CD4-positive, CD25-positive, alpha-beta regulatory T cell (primary cell): ENCODE results near the gene CSAG1. TPM values are rescaled to one million over a fixed set of nuclear protein-coding genes. Genes with fewer than 3 reads are reported as not detected.
"Not testable (repeated sequence)": the region's sequence is repeated elsewhere in the genome, so short reads cannot be mapped to it uniquely, and the experiment has no call there.

ENCODE experiments used
- ATAC-seq, 2 donors: fragments of 150-1000 bp; cut with Tn5 transposase; one replicate each; pipeline ENCODE4 v1.10.0; 2021; ENCODE audit warnings: low read depth in 2 of 2, moderate number of reproducible peaks in 2 of 2, moderate library complexity in 1 of 2
- DNase-seq, 3 donors: peaks; one replicate each; pipeline versions ENCODE4 v3.0.0 to v3.0.0-alpha.2; 2012 to 2022; ENCODE audit warnings: mixed read lengths in 1 of 3
- H3K27ac ChIP-seq: one replicate; pipeline ENCODE4 v1.7.0; 2013; ENCODE audit warnings: mild to moderate bottlenecking, low read length; ENCODE audit not compliant: insufficient read depth, poor library complexity, severe bottlenecking
- H3K27me3 ChIP-seq: one replicate; pipeline ENCODE4 v1.7.0; 2013; ENCODE audit warnings: low read length; ENCODE audit not compliant: control insufficient read depth, insufficient read depth
- H3K36me3 ChIP-seq: one replicate; pipeline ENCODE4 v1.7.0; 2013; ENCODE audit warnings: mild to moderate bottlenecking, low read length, moderate library complexity; ENCODE audit not compliant: control insufficient read depth, insufficient read depth
- H3K4me1 ChIP-seq: 2 replicates; pipeline ENCODE4 v1.7.0; 2013; ENCODE audit warnings: mild to moderate bottlenecking, low read length; ENCODE audit not compliant: insufficient read depth, control insufficient read depth, poor library complexity, severe bottlenecking
- H3K4me3 ChIP-seq: one replicate; pipeline ENCODE4 v1.7.0; 2013; ENCODE audit warnings: low read depth, mild to moderate bottlenecking, low read length, moderate library complexity
- H3K9me3 ChIP-seq, 2 experiments: 1 replicate in 1 of 2; 2 replicates in 1 of 2; pipeline ENCODE4 v1.7.0; 2013; ENCODE audit warnings: low read length in 2 of 2, mild to moderate bottlenecking in 1 of 2, moderate library complexity in 1 of 2; ENCODE audit not compliant: control insufficient read depth in 2 of 2
- H3K27ac Mint-ChIP-seq, 3 donors: one replicate each; pipeline ENCODE4 v1.8.0; 2020 to 2022; ENCODE audit warnings: mild to moderate bottlenecking in 3 of 3, mixed read lengths in 3 of 3, moderate library complexity in 2 of 3
- H3K27me3 Mint-ChIP-seq: one replicate; pipeline ENCODE4 v1.8.0; 2022; ENCODE audit warnings: mild to moderate bottlenecking, mixed read lengths
- H3K36me3 Mint-ChIP-seq: one replicate; pipeline ENCODE4 v1.8.0; 2020; ENCODE audit warnings: mixed read lengths
- H3K4me1 Mint-ChIP-seq, 4 donors: one replicate each; pipeline ENCODE4 v1.8.0; 2020 to 2022; ENCODE audit warnings: mixed read lengths in 4 of 4, mild to moderate bottlenecking in 1 of 4
- H3K4me3 Mint-ChIP-seq, 4 donors: one replicate each; pipeline ENCODE4 v1.8.0; 2020 to 2022; ENCODE audit warnings: mild to moderate bottlenecking in 4 of 4, mixed read lengths in 4 of 4, moderate library complexity in 3 of 4
- H3K9me3 Mint-ChIP-seq, 7 donors: one replicate each; pipeline ENCODE4 v1.8.0; 2020 to 2022; ENCODE audit warnings: mixed read lengths in 7 of 7, mild to moderate bottlenecking in 3 of 7, moderate library complexity in 2 of 7
- polyA plus RNA-seq, 4 donors: library from polyadenylated mRNA; unstranded; fragments of 300-500 nt; fragmentation: Illumina TruSeq; gene quantifications; one replicate each; pipeline ENCODE4 v1.2.3, GENCODE V29; 2021
- total RNA-seq: library from RNA; stranded (reverse); gene quantifications from one replicate; pipeline ENCODE4 v1.2.3, GENCODE V29; 2022

Gene CSAG1
- total and polyA plus RNA-seq, 5 donors from 2014 or later: not detected

GRCh38 chrX:152713815-152714787 is 19.4 kb downstream of the CSAG1 start, which contains the start of gene MAGEA2B:
MAGEA2B (plus strand) TSS chrX:152714628; CDS start chrX:152717107, 2,479 bp downstream.
- not testable (repeated sequence) for H3K27me3 ChIP-seq, H3K27ac Mint-ChIP-seq, H3K36me3 Mint-ChIP-seq, H3K9me3 Mint-ChIP-seq, H3K4me1 Mint-ChIP-seq, DNase-seq, H3K27ac ChIP-seq, H3K27me3 Mint-ChIP-seq, H3K4me3 Mint-ChIP-seq, H3K4me1 ChIP-seq, H3K4me3 ChIP-seq, H3K9me3 ChIP-seq, ATAC-seq, H3K36me3 ChIP-seq

DNA sequence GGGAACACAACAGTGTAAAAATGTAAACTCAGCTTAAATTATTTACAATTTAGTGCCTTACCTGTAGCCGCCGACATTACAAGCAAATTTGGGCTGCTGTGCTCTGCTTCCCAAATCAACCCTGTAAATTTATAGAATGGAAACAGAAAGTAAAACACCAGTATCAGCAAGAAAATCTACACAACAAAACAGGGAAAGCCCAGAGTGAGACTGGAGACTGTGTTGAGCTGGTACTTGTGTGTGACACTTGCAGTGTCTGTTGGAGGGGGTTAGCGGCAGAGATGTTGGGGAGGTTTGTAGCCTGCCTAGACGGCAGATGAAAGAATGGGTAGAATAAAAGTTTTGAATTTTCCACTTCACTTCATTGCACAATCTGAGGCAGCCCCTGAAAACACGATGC is 20.3 kb downstream of the CSAG1 start:
- not testable (repeated sequence) for H3K27me3 Mint-ChIP-seq, H3K36me3 ChIP-seq, H3K4me1 Mint-ChIP-seq, H3K27ac Mint-ChIP-seq, H3K27me3 ChIP-seq, H3K36me3 Mint-ChIP-seq, H3K4me3 Mint-ChIP-seq, H3K4me1 ChIP-seq, ATAC-seq, H3K9me3 ChIP-seq, H3K27ac ChIP-seq, H3K9me3 Mint-ChIP-seq, H3K4me3 ChIP-seq, DNase-seq

DNA sequence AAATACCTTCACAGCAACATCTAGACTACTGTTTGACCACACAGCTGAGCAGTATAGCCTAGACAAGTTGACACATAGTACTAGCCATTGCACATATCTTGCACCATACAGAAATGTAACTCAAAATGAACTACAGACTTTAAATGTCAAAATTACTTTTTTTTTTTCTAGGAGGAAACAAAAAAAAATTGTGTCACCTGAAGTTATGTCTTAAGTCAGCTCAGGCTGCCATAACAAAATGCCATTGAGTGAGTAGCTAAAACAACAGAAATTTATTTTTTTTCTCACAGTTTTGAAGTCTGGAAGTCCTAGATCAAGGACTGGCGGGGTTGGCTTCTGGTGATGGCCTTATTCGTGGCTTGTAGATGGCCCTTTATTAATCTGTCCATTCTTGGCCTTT is 24.3 kb downstream of the CSAG1 start, which contains the start of gene CSAG2:
Gene CSAG2, minus strand, starts transcription at position 101 of the 400 bp plus-strand sequence. CDS start 161 bp downstream, outside the sequence.
- not testable (repeated sequence) for H3K4me3 ChIP-seq, H3K9me3 ChIP-seq, H3K36me3 ChIP-seq, H3K36me3 Mint-ChIP-seq, H3K4me1 Mint-ChIP-seq, ATAC-seq, H3K4me1 ChIP-seq, H3K27me3 Mint-ChIP-seq, H3K27ac ChIP-seq, DNase-seq, H3K27ac Mint-ChIP-seq, H3K27me3 ChIP-seq, H3K4me3 Mint-ChIP-seq, H3K9me3 Mint-ChIP-seq

- H3K4me3 Mint-ChIP-seq, H3K4me1 ChIP-seq, H3K4me1 Mint-ChIP-seq, H3K27ac Mint-ChIP-seq, H3K9me3 Mint-ChIP-seq, H3K36me3 ChIP-seq, DNase-seq, H3K27me3 ChIP-seq, H3K9me3 ChIP-seq, H3K27me3 Mint-ChIP-seq, H3K27ac ChIP-seq, ATAC-seq, H3K36me3 Mint-ChIP-seq, H3K4me3 ChIP-seq: not testable (repeated sequence)
These were observed 27.0 kb downstream of the CSAG1 start for GRCh38 chrX:152706500-152706899.

DNA sequence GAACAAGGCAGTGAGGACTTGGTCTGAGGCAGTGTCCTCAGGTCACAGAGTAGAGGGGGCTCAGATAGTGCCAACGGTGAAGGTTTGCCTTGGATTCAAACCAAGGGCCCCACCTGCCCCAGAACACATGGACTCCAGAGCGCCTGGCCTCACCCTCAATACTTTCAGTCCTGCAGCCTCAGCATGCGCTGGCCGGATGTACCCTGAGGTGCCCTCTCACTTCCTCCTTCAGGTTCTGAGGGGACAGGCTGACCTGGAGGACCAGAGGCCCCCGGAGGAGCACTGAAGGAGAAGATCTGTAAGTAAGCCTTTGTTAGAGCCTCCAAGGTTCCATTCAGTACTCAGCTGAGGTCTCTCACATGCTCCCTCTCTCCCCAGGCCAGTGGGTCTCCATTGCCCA is 33.1 kb downstream of the CSAG1 start:
- H3K27ac Mint-ChIP-seq: not testable (repeated sequence)

DNA sequence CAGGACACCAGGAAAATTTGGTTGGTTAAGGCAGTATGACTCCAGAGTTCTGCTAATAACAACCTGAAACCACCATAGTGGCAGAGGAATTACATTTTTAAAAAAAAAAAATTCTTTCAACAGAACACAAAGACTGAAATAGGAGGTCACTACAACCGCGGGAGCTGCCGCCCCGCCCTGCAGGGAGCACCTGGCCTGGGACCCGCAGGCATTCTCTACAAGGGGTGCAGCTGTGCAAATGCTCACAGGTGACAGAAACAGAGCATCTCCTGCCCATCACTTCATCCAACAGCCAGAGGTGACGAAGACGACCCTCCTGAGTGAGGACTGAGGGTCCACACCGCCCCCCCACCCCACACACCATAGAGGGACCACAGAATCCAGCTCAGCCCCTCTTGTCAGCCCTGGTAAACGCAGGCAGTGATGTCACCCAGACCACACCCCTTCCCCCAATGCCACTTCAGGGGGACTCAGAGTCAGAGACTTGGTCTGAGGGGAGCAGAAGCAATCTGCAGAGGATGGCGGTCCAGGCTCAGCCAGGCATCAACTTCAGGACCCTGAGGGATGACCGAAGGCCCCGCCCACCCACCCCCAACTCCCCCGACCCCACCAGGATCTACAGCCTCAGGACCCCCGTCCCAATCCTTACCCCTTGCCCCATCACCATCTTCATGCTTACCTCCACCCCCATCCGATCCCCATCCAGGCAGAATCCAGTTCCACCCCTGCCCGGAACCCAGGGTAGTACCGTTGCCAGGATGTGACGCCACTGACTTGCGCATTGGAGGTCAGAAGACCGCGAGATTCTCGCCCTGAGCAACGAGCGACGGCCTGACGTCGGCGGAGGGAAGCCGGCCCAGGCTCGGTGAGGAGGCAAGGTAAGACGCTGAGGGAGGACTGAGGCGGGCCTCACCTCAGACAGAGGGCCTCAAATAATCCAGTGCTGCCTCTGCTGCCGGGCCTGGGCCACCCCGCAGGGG is 35.3 kb downstream of the CSAG1 start, which contains the start of gene MAGEA3:
Gene MAGEA3, plus strand, starts transcription at position 843 of the 980 bp plus-strand sequence. CDS start 2,039 bp downstream, outside the sequence.
- not testable (repeated sequence) for H3K4me3 Mint-ChIP-seq, H3K27me3 ChIP-seq, H3K36me3 ChIP-seq, H3K36me3 Mint-ChIP-seq, ATAC-seq, H3K4me3 ChIP-seq, H3K27ac Mint-ChIP-seq, H3K9me3 ChIP-seq, H3K4me1 ChIP-seq, H3K27ac ChIP-seq, DNase-seq, H3K9me3 Mint-ChIP-seq, H3K4me1 Mint-ChIP-seq, H3K27me3 Mint-ChIP-seq

More for the DNA sequence above, 33.1 kb downstream of the CSAG1 start:
- H3K4me3 ChIP-seq, H3K27ac ChIP-seq, DNase-seq, H3K9me3 ChIP-seq, H3K4me1 Mint-ChIP-seq, H3K4me3 Mint-ChIP-seq, H3K4me1 ChIP-seq, H3K27me3 ChIP-seq, H3K9me3 Mint-ChIP-seq, H3K36me3 ChIP-seq, H3K27me3 Mint-ChIP-seq, H3K36me3 Mint-ChIP-seq, ATAC-seq: not testable (repeated sequence)

DNA sequence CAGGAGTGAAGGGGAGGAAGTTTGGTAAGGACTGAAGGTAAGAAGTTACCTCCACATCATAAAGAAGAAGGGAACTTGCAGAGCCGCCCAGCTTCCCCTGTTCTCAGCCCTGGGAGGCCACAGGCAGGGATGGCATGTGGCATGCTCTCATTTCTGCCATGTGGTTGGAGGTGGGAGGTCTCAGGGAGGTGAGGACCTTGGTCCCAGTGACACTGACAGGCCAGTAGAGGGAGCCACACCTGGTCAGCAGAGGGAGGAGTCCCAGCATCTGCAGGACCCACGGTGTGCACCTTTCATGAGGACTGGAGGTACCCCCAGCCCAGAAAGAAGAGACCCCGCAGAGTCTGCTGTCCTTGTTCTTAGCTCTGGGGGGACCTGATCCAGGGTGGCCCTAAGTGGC is 52.5 kb downstream of the CSAG1 start:
- not testable (repeated sequence) for DNase-seq, H3K4me1 Mint-ChIP-seq, H3K36me3 Mint-ChIP-seq, H3K27me3 ChIP-seq, H3K4me3 Mint-ChIP-seq, H3K27ac ChIP-seq, H3K27ac Mint-ChIP-seq, H3K9me3 ChIP-seq, ATAC-seq, H3K4me1 ChIP-seq, H3K4me3 ChIP-seq, H3K27me3 Mint-ChIP-seq, H3K36me3 ChIP-seq, H3K9me3 Mint-ChIP-seq
